Ishikawa (cell line): ENCODE results near the gene SLC1A4.

Source experiments
- CREB1 ChIP-seq: IDR thresholded peaks from 2 replicates; pipeline ENCODE4 v1.6.1; 2012; ENCODE audit warnings: low read depth
- EGR1 ChIP-seq: IDR thresholded peaks from 2 replicates; pipeline ENCODE4 v1.6.1; 2012
- EP300 ChIP-seq: IDR thresholded peaks from 2 replicates; pipeline ENCODE4 v1.6.1; 2012; ENCODE audit warnings: borderline replicate concordance
- NFIC ChIP-seq: IDR thresholded peaks from 2 replicates; pipeline ENCODE4 v1.6.1; 2012
- RAD21 ChIP-seq: IDR thresholded peaks from 2 replicates; pipeline ENCODE4 v1.6.1; 2012; ENCODE audit warnings: low read depth
- REST ChIP-seq: IDR thresholded peaks from 2 replicates; pipeline ENCODE4 v1.6.1; 2012; ENCODE audit warnings: low read depth, mild to moderate bottlenecking
- TAF1 ChIP-seq: IDR thresholded peaks from 2 replicates; pipeline ENCODE4 v1.6.1; 2012; ENCODE audit warnings: low read depth, mild to moderate bottlenecking

DNA sequence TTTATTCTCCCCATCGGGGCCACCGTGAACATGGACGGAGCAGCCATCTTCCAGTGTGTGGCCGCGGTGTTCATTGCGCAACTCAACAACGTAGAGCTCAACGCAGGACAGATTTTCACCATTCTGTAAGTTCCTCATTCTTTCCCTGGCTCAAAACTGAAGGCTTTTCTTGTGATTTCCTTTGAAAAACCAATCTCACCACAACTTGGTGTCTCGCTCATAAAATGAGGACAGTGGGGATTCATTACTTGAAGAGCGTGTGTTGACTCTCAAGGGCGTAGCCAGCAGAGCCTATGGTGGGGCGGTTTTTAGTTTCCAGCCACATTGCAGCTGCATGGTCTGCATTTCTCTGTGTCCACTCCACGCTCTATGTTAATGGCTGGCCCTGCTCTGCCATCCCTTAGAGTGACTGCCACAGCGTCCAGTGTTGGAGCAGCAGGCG lies 29.0 kb downstream of the SLC1A4 start:
- TF ChIP-seq RAD21 = no peak
- TF ChIP-seq EP300 = no peak
- no peak for TF ChIP-seq NFIC
- TF ChIP-seq REST = no peak
- no peak for TF ChIP-seq CREB1
- no peak for TF ChIP-seq EGR1
- no peak for TF ChIP-seq TAF1
